NCI-H1436 treated with DMSO at 0.1 percent for 48 hours (cell line): Measurements from ENCODE around the gene MYO1E.
"Not testable (repeated sequence)": the region's sequence is repeated elsewhere in the genome, so short reads cannot be mapped to it uniquely, and the experiment has no call there.

Source experiments
- DNase-seq: peaks from one replicate; lab custom pipeline; 2025; lab: John Stamatoyannopoulos, UW

The MYO1E gene

GRCh38 chr15:59387196-59387878, 14.7 kb upstream of the MYO1E start:
- DNase-seq: not testable (repeated sequence)

DNA sequence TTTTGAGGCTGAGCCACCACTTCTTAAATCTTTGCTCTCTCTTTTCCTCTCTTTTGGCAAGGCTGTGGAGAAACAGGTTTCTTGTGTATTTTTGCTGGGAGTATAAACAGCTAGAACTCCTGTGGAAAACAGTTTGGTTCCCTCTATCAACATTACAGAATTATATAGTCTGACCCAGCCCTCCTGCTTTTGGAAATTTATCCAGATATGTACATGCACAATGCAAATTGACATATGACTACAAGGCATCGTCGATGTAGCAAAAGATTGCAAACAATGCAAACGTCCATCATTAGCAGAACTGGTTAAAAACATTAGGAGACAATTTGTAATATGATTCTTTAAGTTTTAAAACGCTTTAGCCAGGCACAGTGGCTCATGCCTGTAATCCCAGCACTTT, 12.5 kb upstream of the MYO1E start:
- DNase-seq: no peak

GRCh38 chr15:59384507-59384906, 11.8 kb upstream of the MYO1E start:
- DNase-seq: no peak

DNA sequence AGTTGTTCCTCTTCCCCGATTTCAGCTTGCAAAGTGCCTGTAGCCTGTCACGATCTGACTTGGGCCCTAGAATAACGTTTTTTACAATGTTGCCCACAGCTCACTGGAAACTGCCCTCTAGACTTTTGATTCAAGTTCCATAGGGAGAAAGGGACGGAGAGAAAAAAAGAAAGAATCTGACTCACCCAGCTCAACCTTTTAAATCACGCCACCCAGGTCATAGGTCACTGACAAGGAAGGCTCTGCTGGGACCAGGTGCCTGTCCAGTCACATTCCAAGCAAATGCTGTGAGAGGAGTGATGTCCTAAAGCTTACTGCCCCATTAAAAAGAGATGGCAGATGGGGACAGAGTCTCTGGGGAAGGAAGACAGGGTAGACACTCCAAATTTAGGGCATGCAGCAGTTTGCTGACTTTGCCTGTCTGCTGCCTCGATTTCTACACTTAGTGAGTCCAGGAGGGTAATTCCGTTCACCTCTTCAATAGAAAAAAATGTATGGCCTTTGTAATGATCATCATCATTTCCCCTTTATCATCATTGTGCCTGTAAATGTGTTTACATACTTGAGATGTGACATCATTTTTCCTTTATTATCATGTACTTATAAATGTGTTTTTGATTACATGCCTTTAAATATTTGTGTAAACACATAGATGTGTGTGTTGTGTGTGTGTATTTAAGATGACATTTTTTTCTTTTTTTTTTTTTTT, 8.4 kb upstream of the MYO1E start:
- no peak for DNase-seq

DNA sequence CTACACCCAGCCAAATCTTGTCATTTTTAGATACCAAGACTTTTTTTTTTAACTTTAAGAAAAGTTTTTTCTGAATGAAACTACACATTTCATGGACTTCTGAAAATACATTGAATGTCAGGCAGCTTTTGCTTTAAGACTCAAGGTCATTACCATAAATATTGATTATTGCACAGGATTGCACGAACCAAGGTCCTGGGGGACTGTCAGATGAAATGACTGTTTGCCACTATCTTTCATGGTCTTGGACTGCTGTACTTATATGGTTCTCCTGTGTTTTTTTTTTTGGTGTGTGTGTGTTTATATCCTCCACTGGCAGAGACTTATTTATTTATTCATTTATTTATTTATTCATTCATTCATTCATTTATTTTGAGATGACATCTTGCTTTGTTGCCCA, 6.9 kb upstream of the MYO1E start:
- no peak for DNase-seq

DNA sequence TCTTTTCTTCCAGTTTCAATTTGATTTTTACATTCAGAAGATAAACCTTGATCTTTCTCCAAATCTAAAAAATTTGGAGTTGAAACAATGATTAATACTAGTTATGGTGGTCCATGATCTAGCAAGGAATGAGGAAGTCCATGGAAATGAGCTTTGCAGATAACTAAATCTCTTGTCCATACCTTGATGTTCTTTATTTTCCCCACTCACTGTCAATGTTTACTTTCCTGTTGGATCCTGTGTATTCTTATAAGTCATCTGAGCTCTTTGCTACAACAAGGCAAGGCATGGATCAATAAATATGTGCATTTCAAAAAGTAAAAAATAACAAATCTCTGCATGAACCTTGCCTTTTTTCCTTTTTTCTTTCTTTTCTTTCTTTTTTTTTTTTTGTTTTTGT, 6.2 kb upstream of the MYO1E start:
- no peak for DNase-seq

DNA sequence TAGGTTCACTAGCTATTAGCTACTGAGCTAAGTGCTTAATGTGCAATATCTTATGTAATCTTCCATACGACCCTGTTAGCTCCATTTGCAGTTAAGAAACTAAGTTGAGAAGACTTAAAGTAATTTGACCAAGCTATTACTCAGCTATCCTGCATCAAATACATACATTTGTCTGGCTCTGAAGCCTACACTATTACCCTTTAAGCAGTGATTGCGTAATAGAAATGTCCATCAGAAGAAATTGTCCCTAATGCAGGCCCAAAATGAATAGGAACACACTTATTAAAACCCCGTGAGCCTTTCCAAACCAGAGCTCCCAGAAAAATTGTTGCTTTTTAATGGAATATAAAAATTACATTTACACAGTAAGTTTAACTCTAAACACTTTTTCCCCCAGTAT, 5.3 kb upstream of the MYO1E start:
- no peak for DNase-seq

DNA sequence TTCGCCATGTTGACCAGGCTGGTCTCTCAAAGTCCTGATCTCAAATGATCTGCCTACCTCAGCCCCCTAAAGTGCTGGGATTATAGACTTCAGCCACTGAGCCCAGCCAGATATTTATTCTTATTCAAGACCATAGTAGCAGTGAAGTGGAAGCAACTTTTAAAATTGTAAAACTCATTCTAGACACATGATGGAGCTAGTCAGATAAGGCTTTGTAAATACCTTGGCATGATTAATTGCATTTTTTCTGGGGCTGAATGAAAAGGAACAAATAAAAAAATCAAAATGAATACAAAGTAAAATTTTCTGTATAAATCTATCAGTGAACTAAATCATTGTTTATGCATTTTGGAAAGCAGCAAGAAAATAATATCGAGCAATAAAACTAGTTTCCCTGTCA, 4.1 kb upstream of the MYO1E start:
- no peak for DNase-seq

DNA sequence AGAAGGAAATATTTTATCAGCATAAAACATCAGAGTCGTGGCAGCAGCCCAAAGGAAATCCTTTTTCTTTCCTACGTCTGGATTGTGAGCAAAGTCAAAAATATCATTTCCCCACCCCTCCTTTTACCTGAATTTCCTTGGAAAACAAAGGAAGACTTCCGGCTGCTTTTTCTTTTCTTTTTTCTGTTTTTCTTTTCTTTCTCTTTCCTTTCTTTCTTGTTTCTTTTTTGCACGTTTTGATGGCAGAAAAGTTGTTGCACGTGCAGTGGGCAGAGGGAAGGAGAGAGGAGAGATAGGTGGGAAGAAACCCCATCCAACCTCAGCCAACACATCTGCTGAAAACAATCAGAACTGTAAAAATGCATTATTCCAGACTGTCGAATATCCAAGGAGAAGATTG, 544 bp upstream of the MYO1E start:
- no peak for DNase-seq

GRCh38 chr15:59371458-59372351, 966 bp downstream of the MYO1E start:
- no peak for DNase-seq

DNA sequence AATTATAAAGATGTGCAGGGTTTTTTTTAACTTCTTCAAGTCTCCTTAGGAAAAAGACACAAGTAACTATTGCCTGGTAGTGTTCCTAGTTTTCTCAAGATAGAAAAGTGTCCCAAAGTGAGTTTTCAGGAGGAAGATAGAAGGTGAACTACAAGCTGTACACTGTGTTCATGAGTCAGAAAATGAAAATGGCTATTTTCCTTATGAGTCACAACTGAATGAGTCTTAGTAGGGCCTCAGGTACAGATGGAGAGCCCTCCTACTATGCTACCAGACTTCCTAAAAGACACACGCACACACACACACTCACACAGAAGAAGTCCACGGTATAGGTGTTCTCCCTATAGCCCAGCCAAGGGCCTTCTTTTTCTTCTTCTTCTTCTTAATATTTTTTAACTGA, 3.1 kb downstream of the MYO1E start:
- no peak for DNase-seq

DNA sequence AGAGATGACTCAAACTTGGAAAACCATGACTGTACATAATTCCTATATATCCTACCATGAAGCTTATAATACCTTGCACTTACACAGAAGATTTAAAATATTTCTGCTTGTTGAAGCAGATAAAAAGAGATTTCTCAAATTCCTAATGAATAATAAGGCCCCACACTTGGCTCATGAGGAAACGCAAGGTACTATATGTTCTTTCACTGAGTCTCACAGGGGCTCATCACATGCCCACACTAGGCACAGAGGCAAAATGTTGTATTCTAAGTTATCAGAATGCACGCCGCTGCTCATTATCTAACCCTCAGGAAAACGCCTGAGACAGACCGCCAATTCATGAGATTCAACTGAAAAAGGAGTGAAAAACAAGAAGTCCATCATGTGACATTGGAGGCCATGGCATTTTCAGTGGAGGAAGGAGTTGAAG, 5.6 kb downstream of the MYO1E start:
- DNase-seq: no peak

DNA sequence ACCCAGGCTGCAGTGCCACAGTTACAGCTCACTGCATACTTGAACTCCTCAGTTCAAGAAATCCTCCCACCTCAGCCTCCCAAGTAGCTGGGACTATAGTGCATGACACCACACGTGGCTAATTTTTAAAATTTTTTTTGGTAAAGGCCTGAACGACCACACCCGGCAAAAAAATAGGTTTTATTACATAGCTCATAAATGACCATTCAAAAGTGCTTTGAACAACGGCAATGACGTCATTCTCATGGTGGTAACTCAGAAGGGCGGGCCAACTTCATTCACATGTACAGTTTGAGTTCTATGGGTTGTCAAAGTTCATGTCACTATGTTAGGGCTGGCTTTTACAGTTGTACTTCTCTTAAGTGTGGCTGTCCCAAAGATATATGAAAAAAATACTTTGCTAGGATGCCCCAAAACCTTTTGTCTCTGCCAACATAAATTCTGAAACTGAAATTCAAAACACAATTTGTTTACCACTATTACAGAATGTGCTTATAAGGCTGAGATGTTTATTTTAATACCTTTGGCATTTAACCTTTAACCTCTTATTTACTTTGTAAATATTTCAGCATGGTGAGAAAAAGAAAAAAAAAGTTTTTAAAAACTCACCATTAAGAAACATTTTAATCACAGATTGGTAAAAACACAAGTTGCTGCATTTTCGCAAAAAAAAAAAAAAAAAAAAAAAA, 6.2 kb downstream of the MYO1E start:
- no peak for DNase-seq

DNA sequence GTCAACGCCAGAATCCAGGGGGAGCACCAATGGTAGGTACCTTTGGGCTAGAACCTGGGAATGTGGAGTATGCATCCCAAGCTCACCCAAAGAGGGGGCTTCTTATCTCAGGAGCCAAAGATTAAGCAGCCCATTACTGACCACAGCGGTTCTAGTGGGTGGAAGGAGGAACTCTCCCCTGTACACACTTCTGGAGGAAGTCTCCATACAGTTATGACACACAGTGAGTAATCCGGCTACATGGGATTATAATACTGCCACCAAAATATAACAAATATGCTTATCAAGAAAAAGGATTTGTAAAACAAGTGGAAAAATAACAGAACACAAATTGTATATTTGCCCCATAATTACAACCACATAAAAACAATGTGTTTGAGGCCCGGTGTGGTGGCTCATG, 8.4 kb downstream of the MYO1E start:
- no peak for DNase-seq

GRCh38 chr15:59362331-59362730, 10.3 kb downstream of the MYO1E start:
- DNase-seq: no peak

DNA sequence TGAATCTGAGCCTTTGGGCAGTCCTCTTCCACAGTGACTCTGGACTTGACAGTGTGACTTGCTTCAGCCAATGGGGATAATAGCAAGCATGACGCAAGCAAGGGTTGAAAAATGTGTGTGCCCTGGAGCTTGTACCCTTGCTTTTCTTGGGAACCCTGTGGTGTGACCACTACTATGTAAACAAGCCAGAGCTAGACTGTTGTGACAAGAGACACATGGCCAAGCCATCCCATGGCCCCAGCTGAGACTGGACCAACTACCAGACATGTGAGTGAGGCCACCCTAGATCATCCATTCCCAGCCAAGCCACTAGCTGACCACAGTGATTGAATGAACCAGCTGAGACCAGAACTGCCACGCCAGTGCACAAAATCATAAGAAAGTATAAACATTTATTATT, 11.8 kb downstream of the MYO1E start:
- no peak for DNase-seq

DNA sequence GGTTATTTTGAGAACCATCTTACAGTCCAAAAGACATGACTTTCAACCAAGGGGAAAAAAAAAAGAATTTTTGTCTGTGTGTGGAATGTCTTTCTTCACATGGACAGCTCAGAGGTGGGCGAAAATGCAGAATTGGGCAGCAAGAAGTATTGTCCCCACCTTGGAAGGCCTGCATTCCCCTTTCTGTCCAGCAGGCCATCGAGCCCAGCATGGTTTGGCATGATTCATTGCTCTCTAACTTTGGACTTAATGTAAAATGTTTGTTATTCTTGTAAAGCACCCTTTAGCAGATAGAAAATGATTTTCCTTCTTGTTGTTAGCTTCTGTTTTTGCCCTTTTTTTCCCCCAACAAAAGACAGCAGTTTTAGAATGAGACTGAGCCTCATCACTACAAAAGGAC, 12.4 kb downstream of the MYO1E start:
- DNase-seq: no peak

DNA sequence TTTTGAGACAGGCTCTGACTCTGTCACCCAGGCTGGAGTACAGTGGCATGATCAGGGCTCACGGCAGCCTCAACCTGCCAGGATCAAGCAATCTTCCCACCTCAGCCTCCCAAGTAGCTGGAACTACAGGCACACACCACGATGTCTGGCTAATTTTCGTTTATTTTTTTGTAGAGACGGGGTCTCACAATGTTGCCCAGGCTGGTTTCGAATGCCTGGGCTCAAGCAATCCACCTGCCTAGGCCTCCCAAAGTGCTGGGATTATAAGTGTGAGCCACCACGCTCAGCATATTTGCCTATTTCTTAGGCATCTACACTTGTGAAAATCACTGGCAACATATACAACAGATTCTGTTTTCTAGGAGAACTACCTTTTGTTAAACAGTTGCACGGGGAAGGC, 16.9 kb downstream of the MYO1E start:
- DNase-seq: no peak

DNA sequence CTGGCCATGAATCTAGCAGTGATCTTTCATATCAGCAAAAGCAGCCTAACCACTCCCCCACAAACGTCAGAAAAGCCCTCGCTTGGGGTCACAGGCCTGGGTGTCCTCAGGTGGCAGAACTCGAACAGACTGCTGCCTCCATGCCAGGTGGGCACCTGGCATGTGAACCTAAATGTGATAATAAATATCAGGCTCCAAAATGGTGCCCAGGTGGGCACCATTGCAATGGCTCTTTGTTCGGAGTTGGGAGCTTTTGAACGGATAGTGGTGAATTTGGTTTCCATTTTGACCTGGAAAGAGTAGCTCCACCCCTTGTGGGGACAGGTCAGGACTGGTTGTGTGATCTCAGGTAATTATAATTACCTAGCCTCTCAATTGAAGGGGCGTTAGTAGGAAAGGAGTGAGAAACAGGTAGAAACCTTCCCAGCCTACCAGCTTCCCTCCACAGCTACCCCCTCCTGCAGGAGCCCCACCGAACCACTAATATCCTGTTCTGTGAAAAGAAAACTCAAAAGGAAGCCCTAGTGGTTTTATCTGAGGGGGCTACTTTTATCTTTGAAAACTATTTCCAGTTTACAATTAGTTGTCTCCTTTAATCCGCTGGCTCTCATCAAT, 18.1 kb downstream of the MYO1E start:
- DNase-seq: no peak

GRCh38 chr15:59353994-59354416, 18.7 kb downstream of the MYO1E start:
- no peak for DNase-seq

DNA sequence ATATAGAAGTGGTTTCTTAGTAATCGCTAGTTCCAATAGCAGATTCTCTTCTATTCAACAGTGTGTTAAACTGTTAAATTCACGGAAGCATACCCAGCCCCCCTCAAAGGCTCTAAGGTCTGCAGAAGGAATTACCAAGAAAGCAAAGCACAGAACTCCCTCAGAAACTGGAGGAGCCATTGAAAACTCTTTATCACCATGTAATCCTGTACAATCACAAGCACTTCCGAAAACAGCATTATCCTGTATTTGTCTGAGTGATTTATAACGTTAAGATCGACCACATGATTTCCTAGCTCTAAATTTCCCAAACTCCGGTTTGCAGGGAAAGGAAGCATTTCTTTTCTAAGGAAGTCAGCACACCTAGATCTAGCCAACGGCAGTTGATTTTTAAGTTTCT, 20.0 kb downstream of the MYO1E start:
- no peak for DNase-seq

DNA sequence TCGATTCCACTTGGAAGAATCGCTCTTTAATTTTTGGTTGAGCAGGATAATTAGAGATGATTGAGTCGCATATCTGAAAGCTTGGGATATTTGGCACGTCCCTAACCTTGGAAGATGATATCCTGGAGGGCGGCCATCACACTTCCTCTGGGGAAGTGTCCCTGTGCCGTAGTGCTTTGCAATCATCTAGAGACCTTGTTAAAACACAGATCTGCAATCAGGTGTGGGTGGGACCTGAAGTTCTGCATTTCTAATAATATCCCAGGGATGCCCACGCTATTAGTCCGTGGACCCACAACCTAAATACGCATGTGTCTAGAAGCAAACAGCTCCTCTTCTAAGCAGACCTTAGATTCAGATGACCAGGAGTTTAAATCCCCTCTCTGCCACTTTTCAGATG, 20.5 kb downstream of the MYO1E start:
- DNase-seq: no peak
